HG03521 (cell line): ENCODE results near the gene RFX7.

Source experiments
- ATAC-seq: cut with Tn5 transposase; IDR thresholded peaks from one replicate; pipeline ENCODE4 v1.9.1; 2021; ENCODE audit warnings: mild to moderate bottlenecking, moderate library complexity; ENCODE audit not compliant: unreplicated experiment

The RFX7 gene

DNA sequence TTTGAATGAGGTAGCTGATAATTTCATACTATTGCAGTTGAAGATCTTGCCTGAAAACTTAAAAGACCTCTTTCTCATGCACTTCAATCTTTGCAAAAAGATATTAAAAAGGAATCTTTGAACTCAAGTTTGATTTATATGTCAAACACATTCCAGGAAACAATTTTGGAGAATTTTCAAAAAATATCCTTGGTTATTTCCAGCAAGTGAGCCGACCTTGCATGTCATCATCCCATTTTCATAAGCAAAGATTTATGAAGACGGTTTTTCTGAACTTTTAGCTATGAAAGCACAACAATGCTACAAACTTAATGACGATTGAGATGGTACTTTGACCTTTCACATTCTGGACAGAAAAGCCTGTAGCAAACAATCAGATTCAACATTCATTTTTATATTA, 95.6 kb downstream of the RFX7 start:
- no peak for ATAC-seq

DNA sequence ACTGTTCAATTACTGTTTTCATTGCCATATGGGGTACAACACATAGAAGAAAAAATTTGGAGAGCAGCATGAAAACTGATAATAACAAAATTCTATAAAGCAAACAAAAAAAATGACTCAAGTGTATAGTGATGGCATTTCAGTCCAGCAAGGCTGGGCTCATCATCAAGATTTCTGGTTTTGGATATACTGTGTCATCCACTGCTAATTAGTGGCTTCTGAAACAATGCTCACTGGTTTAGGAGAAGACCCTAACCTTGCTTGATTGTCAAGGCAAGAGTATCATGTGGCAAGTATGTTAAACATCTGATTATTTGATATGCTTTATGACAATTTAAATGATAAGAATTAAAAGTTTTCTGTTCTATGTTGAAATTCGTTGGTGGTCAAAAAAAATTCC, 96.9 kb downstream of the RFX7 start:
- ATAC-seq = no peak

DNA sequence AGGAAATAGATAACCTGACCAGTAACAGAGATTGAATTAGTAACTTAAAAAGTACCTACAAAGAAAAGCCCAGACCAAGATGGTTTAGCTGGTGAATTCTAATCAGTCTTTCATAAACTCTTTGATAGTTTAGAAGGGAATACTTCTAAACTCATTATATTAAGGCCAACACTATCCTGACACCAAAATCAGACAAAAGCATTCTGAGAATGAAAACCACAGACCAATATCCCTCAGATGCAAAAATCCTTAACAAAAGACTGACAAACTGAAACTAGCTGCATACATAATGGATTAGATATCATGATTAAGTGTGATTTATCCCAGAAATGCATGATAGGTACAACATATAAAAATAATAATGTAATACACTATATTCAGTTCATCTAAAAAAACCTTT, 115.6 kb downstream of the RFX7 start:
- ATAC-seq = no peak

DNA sequence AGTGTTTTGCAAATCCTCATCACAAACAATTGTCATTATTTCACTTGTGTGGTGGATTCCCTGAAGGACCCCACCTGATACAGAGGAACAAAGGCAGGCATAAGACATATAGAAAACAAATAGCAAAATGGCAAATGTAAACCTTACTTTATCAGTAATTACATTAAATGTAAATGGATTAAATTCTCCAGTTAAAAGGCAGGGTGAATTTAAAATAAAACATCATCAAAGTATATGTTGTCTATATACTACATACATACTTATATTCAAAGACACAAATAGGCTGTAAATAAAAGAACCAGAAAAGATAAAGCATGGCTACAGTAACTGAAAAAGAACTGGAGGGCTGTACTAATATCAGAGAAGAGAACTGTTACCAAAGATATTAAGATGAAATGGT, 117.3 kb downstream of the RFX7 start:
- no peak for ATAC-seq

DNA sequence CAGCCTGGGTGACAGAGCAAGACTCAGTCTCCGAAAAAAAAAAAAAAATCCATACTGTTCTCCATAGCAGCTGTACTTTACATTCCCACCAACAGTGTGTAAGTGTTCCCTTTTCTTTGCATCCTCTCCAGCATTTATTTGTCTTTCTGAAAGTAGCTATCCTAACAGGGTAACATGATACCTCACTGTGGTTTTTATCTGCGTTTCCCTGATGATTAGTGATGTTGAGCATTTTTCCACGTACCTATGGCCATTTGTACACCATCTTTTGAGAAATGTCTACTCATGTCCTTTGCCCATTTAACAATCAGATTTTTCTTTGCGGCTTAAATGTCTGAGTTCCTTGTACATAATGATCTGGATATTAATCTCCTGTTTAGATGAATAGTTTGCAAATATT, 119.3 kb downstream of the RFX7 start:
- no peak for ATAC-seq

DNA sequence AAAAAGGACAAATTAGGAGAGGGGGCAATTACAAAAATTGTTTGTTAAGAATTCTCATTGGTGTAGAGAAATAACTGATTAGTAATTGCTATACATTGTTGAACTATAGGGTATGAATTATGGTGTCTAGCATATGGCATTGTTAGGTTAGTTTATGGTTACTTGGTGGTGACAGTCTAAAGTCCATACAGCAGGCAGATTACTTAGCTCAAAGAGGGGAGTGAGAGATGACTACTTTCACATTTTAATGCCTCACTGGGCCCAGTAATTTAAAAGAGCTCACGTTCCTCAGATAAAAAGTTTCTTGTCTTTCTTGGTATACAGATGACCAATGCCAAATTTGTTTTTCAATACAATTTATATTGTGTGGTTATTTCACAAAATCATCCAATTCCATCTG, 137.8 kb downstream of the RFX7 start:
- no peak for ATAC-seq

DNA sequence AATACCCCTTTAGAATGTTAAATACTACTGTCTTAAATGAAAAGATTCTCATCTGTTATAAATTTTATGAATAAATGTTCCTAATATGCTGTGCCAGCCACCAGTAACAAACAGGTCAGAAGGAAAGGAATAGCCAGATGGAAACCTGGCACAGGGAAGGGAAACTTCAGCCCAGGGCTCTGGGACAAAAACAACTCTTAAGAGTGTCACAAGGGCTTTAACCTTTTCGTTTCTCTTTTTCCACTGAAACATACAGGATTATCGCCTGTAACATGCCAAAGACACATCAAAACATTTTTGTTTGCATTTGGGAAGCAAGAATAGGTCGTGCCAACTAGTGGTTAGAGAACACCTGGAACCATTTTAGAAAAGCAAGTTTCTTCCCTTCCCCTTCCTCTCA, 141.2 kb downstream of the RFX7 start:
- no peak for ATAC-seq

DNA sequence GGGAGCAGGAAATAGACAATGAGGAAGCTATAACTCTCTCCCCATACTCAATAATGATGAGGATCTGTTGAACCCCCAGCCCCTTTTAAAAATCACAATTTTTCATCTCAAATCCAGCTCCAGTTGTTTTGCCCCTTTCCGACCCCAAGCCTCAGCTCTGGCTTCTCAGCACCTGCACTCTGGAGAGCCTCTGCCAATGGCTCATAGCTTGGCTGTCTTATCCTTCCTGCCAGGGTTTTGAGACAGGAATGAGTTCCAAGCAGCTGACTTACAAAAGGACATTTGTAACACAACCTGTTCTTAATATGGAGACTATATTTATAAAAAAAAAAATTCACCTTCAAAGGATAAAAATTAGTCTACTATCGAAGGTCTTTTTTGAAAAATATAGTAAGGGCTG, 144.4 kb downstream of the RFX7 start:
- ATAC-seq = no peak

DNA sequence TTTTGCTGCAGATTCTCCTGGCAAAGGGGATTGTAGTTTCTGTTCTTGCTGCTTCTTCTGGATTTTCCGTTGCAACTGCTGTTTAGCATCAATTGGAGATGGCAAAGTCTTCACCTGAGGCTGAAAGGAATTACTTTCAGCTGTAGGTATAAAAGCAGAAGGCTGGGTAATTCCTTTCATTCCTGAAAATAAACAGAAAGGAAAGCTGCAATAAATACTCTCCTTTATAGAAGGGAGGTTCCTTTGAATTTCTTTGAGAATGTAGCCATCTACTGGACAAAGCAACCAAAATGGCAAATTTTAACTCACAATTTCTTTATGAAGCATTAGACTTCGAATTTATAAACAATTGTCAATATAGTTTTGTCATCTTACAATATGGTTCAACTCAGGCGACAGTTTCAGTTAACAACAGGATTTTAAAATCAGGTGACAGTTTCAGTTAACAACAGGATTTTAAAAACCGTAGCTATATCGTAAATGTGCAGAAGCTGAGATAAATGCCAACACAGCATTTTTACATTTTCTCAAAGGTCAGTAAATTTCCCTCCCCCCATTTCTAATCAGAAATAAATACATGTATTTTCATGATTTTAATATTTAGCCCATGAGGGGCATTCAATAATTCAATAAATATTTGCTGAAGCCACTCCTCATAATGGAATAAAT, 145.3 kb downstream of the RFX7 start:
- ATAC-seq = no peak

DNA sequence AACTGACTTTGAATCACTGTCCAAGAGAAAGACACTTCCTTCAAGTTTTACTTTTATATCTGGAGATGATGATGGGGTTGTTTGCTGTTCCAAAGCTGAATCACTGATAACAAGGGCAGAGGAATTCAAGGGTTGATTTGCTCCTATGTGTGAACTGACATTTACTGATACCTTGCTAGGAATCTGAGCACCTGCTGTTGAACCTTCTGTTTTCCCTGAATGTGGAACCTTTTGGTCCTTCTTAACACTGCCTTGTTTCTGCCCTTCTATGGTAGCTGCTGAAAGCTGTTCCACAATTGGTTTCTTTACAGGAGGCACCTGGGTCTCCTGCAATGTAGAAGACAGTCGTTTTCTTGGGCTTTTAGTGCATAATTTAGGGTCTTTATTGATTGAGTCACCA, 148.3 kb downstream of the RFX7 start:
- no peak for ATAC-seq

DNA sequence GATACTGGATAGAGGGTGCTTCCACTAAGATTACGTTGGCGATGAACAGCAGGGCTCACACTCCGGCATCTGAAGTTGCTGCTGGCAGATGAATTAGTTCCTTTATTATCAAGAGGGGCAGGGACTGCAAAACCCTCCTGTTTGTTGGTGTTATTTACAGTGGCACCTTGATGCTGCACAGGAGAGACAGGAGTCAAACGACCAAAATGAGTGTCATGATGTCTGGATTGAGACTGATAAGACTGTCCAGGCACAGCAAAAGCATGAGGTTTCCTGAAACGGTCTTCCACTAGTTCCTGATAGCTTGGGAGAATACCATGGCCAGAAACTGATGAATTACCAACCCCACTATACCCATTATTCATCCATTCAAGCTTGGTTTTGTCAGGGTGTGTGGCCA, 149.5 kb downstream of the RFX7 start:
- no peak for ATAC-seq

DNA sequence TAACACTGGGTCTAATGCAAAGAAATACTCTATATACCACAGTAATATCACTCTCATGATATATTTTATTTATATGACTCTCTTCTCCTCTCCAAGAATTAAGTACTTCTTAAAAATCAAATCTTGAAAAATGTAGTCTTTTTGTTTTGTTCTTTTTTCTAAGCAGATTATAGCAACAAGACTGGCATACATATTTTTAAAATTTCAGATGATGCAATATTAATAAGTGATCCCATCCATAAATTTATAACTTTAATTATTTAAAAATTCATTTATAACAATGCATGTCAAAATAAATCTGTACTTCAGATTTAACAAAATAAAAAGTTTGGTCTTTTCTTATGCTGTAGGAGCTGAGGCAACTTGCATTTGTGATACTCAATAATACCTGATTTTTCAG, 155.3 kb downstream of the RFX7 start:
- no peak for ATAC-seq

DNA sequence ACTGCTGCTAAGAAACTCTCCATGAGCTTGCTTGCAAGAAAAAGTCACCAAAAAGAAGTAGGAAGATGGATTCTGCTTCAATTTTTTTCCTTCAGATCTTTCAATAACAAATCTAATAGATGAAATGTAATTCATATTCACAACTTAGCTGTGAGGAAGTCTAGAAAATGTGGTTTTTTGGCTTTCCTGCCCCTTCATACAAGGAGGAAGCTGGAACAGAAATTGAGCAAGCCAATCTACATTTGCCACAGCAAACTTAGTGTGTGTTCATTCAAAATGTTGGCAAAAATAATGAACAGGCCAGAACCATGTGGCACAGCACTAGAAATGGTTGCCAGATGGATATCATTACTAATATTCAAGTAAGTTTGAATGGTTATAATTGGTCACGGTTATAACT, 157.1 kb downstream of the RFX7 start:
- no peak for ATAC-seq

DNA sequence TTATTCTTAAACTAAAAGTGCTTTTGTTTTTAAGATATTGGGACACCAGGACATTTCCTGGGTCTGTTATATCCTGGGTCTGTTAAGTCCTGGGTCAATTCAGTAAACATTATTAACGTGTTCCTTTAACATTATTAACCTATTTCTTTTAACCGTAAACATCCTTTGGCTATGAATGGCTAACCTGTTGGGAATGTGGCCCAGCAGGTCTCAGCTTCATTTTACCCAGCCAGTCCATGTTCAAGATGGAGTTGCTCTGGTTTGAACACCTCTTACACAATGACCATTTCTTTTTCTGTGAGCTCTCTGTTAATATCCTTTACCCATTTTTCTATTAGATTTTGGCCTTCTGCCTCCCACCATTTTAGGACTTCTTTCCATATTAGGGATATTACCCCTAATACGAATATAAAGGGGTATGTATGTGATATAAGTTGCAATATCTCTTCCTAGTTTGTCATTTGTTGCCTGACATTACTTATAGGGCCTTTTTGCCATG, 161.4 kb downstream of the RFX7 start:
- no peak for ATAC-seq

DNA sequence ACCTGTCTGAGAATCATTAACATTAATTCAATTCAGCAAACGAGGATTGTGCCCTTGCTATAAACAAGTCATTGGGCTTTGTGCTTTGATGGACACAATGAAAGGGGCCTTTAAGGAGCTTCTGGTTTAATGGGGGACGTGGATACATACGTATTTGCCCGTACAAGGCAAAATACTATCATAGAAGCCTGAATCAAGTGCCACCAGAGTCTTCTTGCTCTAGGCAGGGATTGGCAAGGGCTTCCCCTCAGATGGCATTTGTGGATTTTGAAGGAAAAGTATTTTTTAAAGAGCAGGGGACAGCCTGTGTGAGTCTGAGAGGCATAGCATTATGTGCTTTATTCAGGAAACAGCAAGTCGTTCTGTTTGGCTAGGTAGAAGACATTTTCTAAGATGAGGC, 166.6 kb downstream of the RFX7 start:
- ATAC-seq = no peak

DNA sequence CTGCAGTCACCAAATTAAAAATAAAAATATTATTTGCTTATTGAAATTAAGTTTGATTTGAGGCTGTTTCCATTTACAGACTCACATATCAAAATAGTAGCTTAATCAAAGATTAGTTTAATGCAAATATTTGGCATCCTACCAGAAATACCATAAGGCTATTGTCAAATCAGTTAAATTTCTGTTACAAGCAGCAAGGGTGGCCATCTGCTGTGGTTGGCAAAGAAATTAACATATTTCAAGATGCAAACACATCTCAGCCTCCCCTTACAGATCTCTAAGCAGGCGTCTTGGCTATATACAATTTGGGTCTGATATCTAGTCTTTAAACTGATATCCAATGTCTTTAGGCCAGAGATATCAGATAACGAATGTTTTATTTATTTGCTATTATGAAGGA, 167.0 kb downstream of the RFX7 start:
- ATAC-seq = no peak

DNA sequence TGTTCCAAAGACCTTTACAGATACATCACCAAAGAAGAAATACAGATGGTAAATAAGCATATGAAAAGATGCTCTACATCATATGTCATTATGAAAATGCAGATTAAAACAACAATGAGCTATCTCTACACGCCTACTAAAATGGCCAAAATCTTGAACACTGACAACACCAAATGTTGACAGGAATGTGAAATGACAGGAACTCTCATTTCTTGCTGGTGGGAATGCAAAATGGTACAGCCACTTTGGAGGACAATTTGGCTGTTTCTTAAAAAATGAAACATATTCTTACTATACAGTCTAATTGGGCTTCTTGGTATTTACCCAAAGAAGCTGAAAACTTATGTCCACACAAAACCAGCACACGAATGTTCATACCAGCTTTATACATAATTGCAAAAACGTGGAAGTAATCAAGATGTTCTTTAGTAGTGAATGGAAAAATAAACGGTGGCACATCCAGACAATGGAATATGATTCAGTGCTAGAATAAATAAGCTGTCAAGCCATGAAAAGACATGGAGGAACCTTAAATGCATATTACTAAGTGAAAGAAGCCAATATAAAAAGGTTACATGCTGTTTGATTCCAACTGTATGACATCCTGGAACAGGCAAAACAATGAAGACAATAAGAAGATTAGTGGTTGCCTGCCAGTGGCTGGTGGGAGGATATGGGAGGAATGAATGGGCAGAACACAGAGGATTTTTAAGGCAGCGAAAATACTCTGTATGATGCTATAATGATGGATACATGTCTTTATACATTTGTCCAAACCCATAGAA, 169.0 kb downstream of the RFX7 start:
- ATAC-seq = no peak

DNA sequence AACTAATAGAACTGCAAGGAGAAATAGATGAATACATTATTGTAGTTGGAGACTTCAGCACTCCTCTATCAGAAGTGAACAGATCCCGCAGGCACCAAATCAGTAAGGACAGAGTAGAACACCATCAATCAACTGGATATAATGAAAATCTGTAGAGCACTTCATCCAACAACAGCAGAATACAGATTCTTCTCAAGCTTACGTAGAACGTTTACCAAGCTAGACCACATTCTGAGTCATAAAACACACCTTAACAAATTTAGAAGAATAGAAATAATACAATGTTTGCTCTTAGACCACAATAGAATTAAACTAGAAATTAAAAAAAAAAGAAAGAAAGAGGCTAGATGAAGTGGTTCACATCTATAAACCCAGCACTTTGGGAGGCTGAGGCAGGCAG, 179.5 kb downstream of the RFX7 start:
- ATAC-seq = no peak

DNA sequence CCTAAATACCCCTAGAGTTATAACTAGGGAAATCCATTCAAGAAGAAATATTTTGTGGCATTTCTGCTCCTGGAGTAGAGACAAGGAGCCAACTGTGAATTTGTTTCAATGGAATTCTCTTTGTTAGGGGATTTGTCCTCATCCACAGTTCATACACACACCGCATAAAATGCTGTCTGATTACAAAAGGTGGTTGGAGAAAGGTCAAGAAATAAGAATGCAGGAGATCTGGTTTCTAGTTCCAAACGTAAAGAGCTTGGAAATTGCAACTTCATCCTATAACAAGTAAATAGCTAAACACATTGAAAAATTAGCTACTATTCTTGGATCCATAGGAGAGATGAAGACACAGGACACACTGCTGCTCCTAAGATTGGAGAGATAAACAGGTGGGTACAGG, 184.0 kb downstream of the RFX7 start:
- ATAC-seq = no peak

DNA sequence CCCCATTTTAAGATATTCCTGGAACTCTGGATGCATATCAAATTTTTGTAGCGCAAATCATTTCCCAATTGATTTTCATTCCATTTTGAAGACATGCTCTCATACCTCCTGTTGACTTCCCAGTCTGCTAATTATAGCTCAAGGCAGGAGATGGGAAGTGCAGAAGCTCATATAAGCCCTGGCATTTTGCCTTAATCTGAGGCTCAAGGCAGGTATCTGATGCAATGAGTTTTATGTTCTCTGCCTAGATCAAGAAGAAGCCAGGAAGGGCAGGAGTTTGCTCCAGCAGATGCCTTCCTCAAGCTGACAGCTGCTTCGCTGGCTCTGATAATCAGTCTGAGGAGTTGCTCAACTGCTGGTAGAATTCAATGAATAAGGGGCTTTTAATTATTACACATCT, 184.7 kb downstream of the RFX7 start:
- ATAC-seq = no peak

DNA sequence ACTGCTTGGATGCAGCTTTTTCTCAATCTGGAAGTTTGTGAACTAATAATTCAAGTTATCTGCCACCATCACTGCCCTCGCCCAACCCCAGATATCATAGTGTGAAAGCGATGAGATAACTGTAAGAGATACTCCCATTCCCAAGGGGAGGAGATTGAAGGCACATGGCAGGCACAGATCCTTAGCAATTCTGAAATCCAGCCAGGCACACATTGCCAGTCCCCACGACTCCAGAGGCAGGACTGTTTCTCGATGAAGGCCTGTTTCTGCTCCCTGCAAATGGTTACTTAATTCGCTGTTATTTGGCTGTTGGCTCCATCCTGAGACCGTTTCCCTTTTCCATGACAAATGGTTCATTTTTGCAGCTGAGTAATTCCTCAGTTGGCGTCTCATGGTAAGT, 187.1 kb downstream of the RFX7 start:
- no peak for ATAC-seq

DNA sequence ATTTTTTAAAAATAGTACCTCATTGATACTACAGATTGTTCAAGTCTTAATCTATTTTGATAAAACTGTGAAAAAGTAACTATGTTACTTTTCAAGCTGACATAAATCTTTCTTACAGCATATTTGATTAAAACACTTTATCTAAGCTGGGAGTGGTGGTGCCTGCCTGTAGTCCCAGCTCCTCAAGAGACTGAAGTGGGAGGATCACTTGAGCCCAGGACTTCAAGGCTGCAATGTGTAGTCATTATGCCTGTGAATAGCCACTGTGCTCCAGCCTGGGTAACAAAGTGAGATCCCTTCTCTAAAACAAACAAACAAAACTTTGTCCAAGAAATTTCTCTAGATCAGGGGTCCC, 190.7 kb downstream of the RFX7 start:
- no peak for ATAC-seq
